Measurements from ENCODE around the gene PPM1G. TPM values are rescaled to one million over a fixed set of nuclear protein-coding genes. Genes with fewer than 3 reads are reported as not detected.
"Not testable (repeated sequence)": the region's sequence is repeated elsewhere in the genome, so short reads cannot be mapped to it uniquely, and the experiment has no call there.

The PPM1G gene
- total and polyA plus RNA-seq, 3 donors from 2014 or later, result 163 to 569 (median 245) TPM

DNA sequence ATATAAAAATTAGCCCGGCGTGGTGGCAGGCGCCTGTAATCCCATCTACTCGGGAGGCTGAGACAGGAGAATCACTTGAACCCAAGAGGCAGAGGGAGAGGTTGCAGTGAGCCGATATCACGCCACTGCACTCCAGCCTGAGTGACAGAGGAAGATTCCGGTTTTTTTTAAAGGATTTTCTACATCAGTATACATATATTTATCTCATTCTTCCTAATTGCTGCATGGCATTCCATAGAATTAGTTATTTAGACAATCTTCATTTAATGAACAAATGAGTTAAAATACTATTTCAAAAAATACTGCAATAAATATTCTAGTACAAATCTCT, 54.8 kb downstream of the PPM1G start:
- no peaks in the 10 kb centered on the region for H3K9me3 ChIP-seq
- H3K27ac ChIP-seq, result no peak overlapping the region
- intact Hi-C loops (cut with DNase I; ENCODE audit: low total_unique reads), result no loop called here
- WGBS, 2 donors, result 86 to 90% methylated on average over 7 of the region's 7 CpGs
- no peak for DNase-seq
- H3K27me3 ChIP-seq, result no peaks in the 10 kb centered on the region
- TF ChIP-seq POLR2A (IDR thresholded peaks at IDR 0.05), result no peak
- TF ChIP-seq CTCF (IDR thresholded peaks at IDR 0.05), result no peak
- H3K4me1 ChIP-seq, result peaks cover 38% of the 10 kb centered on the region
- no peak overlapping the region for H3K4me3 ChIP-seq
- no peaks in the 10 kb centered on the region for H3K36me3 ChIP-seq (ENCODE audit: low read depth, missing control alignments)

GRCh38 chr2:27353762-27354596, 55.4 kb downstream of the PPM1G start:
- H3K27me3 ChIP-seq, result no peaks in the 10 kb centered on the region
- 61 to 66% methylated on average over 7 of the region's 7 CpGs for WGBS, 2 donors
- H3K36me3 ChIP-seq (ENCODE audit: low read depth, missing control alignments), result no peaks in the 10 kb centered on the region
- intact Hi-C loops (cut with DNase I; ENCODE audit: low total_unique reads), result no loop called here
- TF ChIP-seq CTCF (IDR thresholded peaks at IDR 0.05), result no peak
- TF ChIP-seq POLR2A (IDR thresholded peaks at IDR 0.05), result no peak
- no peak for DNase-seq
- no peak overlapping the region for H3K27ac ChIP-seq
- H3K9me3 ChIP-seq, result no peaks in the 10 kb centered on the region
- no peak overlapping the region for H3K4me3 ChIP-seq
- H3K4me1 ChIP-seq, result peaks cover 38% of the 10 kb centered on the region

DNA sequence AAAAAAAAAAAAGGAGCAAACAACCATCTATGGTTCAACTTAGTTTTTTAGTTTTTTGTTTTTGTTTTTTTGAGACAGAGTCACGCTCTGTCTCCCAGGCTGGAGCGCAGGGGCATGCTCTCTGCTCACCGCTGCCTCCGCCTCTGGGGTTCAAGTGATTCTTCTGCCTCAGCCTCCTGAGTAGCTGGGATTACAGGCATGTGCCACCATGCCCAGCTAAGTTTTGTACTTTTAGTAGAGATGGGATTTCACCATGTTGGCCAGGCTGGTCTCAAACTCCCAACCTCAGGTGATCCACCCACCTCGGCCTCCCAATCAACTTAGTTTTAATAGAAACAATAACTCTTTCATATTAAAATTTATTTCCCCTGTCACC, 56.0 kb downstream of the PPM1G start:
- H3K27me3 ChIP-seq; H3K4me3 ChIP-seq; intact Hi-C loops (cut with DNase I; ENCODE audit: low total_unique reads); H3K9me3 ChIP-seq; H3K36me3 ChIP-seq (ENCODE audit: low read depth, missing control alignments); DNase-seq; H3K27ac ChIP-seq: not testable (repeated sequence)
- WGBS, 2 donors, result 92 to 96% methylated on average over 5 of the region's 5 CpGs
- H3K4me1 ChIP-seq, result peaks cover 38% of the 10 kb centered on the region

- no peaks in the 10 kb centered on the region for H3K27me3 ChIP-seq
- DNase-seq, result no peak
- no peaks in the 10 kb centered on the region for H3K36me3 ChIP-seq (ENCODE audit: low read depth, missing control alignments)
- H3K4me1 ChIP-seq, result peaks cover 27% of the 10 kb centered on the region
- WGBS, 2 donors, result 74 to 79% methylated on average over 6 of the region's 6 CpGs
- H3K27ac ChIP-seq, result no peak overlapping the region
- no peak overlapping the region for H3K4me3 ChIP-seq
- intact Hi-C loops (cut with DNase I; ENCODE audit: low total_unique reads), result no loop called here
- H3K9me3 ChIP-seq, result no peaks in the 10 kb centered on the region
- TF ChIP-seq CTCF (IDR thresholded peaks at IDR 0.05) (no peak), POLR2A (IDR thresholded peaks at IDR 0.05) (no peak)
Measured at GRCh38 chr2:27351802-27352598, 57.4 kb downstream of the PPM1G start.

DNA sequence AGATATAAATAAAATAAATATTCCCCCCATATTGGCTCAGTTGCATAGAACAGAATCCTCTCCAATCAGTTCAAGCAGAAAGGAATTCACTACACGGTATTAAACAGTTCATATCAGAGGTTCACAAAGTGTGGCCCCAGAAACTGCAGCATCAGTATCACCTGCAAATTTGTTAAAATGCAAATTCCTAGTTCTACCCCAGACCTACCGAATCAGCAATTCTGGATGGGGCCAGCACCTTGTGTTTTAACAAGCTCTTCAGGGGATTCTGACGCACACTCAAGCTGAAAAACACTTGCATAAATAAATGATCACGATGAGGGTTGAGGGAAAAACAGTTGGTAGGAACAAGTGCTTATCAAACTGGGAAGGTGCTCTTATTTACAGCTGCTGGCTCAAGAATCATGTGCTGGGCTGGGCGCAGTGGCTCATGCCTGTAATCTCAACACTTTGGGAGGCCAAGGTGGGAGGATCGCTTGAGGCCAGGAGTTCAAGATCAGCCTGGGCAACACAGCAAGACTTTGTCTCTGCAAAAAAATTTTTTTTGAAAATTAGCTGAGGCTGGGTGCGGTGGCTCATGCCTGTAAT, 59.2 kb downstream of the PPM1G start:
- H3K27me3 ChIP-seq, result no peaks in the 10 kb centered on the region
- intact Hi-C loops (cut with DNase I; ENCODE audit: low total_unique reads), result no loop called here
- no peak for TF ChIP-seq POLR2A (IDR thresholded peaks at IDR 0.05)
- no peak for TF ChIP-seq CTCF (IDR thresholded peaks at IDR 0.05)
- no peak for DNase-seq
- no peaks in the 10 kb centered on the region for H3K9me3 ChIP-seq
- H3K36me3 ChIP-seq (ENCODE audit: low read depth, missing control alignments), result no peaks in the 10 kb centered on the region
- peaks cover 21% of the 10 kb centered on the region for H3K4me1 ChIP-seq
- 62 to 69% methylated on average over 7 of the region's 7 CpGs for WGBS, 2 donors
- H3K27ac ChIP-seq, result no peak overlapping the region
- no peak overlapping the region for H3K4me3 ChIP-seq
